Pons (tissue), 1 donor: ENCODE results near the gene RFNG.

Experiments used
- DNase-seq: peaks from one replicate; pipeline ENCODE4 v3.0.0-alpha.2; 2016; ENCODE audit warnings: low spot score

RFNG gene

DNA sequence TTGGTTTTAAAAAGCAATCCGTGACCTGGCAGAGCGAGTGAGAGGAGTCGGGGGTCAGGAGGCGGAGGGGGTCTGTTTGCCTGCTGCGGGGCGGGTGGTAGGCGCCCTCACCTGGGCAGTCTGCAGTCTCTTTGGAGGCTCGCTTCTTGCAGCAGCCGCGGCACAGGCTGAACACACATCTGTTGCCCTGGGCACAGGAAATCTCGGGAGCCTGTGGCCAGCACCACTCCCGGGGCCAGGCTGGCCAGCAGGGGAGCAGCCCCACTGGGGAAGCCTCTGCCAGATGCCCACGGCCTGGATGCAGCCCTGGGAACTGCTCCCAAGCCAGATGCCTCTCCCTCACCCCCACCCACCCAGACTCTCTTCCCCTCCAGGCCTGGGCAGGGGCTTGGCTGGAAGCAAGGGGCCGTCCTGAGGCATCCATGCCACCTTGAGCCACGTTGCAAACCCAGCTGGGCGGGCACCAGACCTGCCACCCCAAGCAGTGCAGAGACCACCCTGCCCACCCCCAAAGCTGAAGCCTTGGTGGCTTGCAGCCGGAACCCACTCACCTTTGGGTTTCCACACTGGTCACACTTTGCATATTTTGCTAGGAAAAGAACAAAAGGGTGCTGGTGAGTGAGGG is 6.7 kb upstream of the RFNG start:
- DNase-seq: no peak

DNA sequence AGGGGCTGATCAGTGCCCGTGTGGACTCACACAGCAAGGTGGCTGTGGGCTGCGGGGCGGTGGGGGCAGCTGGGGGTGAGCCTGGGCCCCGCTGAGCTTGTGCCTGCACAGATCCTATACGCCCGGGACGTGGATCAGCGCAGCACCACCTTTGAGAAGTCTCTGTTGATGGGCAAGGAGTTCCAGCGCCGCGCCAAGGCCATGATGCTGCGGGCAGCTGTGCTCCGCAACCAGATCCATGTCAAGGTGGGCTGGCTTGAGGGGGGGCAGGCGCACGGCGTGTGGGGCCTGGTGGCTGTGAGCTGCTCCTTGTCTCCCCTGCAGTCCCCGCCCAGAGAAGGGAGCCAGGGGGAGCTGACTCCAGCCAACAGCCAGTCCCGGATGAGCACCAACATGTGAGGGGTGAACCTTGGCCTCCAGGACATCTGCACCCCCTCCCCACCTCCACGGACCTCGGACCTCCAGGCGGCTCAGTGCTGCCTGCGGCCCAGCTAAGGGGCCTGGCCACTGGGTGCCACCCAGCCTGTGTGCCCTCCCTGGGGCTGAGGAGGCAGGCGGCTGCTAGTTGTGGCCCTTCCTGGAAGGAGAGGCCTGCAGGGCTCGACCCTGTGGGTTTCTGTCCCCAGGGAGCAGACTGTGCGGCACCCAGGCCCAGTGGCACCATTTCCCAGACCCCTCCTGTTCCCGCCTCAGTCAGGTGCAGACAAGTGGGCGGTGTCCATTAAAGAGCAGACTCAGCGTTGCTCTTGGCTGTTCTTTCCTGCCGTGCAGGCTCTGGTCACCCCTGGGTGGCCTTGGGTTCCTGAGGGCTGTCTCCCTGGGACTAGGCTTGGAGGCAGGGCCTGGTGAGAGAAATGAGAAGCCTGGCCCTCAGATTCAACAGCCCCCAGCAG is 5.4 kb upstream of the RFNG start:
- no peak for DNase-seq

DNA sequence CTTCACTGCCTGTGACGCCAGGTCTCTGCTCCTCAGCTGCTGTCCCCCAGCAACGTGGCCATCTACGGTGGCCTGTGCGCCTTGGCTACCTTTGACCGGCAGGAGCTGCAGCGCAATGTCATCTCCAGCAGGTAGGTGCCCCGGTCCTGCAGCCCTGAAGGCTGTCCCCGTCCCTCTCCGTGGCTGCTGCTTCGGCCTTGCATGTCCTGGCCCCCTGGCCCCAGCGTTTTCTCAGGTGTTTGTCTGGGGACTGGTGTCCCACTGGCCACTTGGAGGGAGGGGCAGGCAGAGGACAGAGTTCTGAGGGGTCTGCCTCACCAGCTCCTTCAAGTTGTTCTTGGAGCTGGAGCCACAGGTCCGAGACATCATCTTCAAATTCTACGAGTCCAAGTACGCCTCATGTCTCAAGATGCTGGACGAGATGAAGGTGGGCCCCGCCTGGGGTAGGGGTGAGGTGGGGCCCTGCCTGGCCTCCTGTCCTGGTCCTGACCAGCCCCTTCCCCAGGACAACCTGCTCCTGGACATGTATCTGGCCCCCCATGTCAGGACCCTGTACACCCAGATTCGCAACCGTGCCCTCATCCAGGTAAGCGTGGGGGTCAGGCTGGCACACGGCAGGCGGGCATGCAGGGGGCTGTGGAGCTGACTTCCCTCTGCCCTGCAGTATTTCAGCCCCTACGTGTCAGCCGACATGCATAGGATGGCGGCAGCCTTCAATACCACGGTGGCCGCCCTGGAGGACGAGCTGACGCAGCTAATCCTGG is 4.5 kb upstream of the RFNG start:
- DNase-seq: no peak

DNA sequence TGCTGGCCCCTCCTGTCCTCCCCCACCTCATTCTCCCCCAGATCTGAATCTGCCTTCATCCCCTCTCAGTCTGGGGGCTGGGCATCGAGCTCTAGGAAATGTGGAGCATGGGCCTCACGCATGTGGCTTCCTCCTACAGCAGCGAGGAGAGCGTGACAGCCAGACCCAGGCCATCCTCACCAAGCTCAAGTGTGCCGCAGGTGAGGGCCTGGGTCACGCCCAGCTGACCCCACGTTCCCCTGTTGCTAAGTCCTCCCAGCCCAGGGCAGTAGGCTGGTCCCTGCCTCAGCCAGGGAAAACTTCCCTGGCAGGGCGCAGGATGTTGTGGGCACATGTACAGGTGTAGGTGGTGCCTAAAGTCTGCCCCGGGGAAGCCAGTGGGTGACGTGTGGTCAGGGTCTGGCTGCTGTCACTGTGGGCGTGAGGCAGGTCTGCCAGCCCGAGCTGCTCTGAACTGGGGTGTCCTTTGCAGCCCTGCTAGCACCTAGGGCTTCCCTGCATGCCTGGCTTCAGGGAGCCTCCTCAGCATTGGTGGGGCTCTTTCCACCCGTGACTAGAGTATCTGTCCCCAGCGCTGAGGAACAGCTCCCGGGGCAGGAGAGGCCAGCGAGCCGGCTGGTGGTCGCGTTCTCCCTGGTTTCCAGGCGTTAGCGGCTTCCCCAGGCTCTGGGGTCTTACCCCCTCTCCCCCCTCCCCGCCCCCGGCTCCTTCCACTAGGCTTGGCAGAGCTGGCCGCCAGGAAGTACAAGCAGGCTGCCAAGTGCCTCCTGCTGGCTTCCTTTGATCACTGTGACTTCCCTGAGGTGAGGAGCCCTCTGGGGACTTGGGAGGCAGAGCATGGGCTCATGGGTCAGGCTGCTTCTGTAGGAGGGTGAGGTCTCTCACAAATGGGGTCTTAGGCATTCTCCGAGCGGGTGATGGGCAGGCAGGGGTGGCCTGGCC is 3.7 kb upstream of the RFNG start:
- no peak for DNase-seq

DNA sequence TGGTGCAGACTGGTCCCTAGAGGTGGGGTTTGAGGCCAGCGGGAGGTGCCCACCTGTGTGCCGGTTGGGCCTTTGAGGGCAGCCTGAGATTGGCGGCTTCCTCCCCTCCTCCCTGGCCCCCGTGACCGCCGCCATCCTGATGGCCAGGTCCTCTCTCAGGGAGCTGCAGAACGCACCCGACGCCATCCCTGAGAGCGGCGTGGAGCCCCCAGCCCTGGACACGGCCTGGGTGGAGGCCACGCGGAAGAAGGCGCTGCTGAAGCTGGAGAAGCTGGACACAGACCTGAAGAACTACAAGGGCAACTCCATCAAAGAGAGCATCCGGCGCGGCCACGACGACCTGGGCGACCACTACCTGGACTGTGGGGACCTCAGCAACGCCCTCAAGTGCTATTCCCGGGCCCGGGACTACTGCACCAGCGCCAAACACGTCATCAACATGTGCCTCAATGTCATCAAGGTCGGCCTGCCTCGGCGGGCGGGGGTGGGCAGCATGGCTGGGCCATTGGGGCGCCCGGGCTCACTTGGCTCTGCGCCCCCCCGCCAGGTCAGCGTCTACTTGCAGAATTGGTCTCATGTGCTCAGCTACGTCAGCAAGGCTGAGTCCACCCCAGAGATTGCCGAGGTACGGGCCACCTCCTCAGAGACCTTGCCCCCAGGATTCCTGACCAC is 2.9 kb upstream of the RFNG start:
- no peak for DNase-seq

DNA sequence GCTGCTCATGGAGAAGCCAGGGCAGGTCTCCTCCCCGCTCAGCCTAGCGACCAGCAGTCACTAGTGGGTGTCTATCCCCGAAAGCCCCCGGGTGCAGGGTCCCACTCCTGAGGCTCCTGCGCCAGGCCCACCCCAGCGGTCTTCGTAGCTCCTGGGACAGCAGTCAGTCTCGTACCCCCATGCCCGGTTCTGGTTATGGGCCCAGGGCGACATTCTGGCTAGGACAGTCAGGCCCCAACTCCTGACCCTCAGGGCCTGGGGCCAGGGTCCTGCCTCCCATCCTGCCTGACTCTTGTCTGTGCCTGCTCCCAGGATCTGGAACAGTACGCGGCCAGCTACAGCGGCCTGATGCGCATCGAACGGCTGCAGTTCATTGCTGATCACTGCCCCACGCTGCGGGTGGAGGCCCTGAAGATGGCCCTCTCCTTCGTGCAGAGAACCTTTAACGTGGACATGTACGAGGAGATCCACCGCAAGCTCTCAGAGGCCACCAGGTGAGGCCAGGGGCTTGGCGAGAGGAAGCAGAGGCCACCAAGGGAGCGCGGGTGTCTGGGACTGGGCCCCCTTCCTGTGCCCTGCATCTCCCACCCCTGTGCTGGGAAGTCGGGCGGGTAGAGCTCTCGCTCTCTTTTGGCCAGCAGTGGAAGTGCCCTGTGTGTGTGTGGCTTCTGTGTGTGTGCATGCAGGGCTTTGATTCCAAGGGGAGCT is 2.1 kb upstream of the RFNG start:
- no peak for DNase-seq

DNA sequence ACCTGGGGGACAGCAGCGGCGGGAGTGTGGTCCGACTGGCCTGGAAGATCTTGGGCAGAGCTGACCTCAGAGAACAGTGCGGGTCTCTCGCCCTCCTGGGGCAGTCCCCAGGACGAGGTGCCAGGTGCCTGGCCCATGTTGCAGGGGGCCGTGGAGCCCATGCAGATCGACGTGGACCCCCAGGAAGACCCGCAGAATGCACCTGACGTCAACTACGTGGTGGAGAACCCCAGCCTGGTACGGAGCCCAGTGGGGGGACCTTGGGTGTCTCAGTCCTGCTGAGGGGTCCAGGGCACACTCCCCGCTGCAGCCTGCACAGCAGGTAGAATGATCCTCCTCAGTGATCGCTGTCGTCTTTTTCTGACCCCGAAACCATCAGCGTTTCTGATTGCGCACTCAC is 1.5 kb upstream of the RFNG start:
- no peak for DNase-seq

DNA sequence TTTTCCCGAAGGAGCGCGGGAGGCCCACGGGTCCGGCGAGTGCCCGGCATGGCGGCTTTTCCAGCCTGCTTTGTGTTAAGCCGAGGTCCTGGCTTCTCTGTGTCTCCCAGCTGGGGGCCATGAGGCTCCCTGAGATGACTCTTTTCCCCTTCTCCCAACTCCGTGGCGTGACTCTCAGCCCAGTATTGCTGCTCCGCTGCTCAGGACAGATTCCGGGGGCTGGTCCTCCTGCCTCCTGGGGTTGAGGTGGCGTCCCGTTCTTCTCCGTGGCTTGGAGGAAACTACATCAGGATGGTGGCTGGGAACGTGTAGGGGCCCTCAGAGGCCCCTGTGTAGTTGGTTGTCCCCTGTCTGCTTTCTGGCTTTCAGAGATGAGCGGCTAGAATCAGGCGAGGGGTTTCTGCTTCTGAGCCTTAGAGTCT is 1.0 kb upstream of the RFNG start:
- DNase-seq: no peak

DNA sequence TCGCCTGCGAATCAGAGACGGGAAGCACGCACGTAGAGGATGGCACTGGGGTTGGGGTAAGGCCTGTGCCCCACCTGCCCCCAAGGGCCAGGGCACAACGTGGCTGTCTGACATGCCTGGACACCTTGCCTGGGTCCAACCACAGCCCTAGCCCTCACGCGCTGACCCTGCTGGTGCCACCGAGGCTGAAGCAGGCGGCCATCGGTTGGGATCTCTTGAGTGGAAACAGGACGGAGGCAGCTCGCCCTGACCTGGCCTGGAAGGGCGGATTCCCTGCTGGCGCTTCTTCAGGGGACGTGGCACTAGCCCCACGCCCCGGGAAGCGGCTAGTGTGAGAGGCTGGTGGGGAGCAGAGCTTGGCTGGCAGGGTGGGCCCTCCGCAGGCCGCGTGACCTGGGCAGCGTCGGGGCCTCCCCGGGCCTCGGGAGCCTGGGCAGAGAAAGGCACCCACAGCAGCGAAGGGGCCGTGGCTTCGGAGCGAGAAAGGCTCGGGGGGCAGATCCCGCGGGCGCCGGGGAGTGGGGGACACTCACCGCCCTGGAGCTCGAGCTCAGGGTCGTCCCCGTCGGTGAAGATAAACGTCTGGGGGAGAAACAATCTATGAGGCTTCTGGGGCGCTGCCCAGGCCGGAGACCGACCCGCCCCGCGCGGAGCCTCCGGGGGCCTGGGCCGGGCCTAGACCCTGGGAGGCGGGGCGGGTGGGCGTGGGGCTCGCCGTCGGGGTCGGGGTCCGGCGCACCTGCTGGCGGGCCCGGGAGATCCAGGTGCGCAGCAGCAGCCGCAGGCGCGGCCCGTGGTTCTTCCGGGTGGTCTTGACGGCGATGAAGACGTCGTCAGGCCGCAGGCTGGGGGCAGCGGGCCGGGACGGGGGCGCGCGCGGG is 610 bp downstream of the RFNG start:
- no peak for DNase-seq

DNA sequence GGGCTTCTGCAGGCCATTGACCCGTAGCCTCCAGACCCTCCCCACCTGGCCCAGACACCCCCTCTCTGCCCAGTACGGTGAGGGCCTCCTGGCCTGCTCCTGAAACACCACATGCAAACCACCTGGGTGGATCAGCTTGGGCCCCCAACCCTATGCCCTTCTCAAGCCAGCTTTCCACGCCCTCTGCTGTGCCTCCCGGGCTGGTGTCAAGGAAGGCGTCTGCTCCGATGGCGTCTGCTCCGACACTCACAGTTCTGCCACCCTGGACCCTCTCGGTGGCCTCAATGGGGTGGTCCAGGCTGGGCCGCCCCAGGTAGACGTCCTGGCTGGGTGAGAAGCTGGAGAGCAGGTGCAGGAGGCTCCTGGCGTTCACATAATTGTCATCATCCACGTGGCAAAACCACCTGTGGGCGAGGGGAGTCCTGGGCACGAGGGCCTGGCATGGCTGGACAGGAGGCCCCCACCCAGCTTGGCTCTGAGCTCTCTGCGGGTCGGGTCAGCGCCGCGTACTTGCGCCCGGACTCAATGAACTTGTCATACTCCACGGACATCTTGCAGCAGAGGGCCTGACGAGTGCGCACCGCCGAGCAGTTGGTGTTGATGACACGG is 1.4 kb downstream of the RFNG start:
- DNase-seq: no peak

DNA sequence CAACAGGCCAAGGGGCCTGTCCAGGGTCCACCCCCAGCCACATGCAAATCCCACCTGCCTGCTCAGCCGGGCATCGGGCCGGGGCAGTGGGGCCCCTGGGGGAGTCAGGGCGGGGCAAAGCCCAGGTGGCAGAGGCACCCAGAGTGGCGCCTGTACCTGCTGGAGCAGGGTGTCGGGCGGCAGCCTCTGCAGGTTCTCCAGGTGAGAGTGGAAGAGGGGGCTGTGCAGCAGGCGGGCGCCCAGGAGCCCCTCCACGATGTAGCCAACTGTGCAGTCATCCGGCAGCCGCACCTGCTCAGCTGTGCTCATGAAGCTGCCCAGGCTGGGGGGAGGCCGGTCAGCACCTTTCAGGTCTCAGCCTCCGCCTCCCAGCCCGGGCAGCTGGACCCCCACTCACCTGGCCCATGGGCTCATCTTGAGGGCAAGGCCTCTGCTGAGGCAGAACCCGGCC is 2.1 kb downstream of the RFNG start:
- DNase-seq: no peak

DNA sequence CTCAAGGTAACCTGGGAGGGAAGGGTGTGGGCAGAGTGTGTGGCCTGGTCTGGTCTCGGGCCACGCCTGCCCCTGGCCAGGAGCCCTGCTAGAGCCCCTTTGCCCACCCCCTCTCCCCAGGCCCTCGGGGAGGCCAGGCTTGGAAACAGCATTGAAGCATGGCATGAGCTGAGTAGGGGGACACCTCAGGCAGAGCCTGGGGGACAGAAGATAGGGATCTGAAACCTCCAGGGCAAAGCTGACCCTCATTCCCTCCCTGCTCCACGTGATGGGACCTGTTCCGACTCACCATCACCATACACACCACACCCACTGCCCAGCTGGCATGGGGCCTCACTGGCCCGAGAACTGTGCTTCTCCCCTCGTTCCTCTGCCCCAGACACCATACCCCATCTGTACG is 2.5 kb downstream of the RFNG start:
- DNase-seq: no peak

DNA sequence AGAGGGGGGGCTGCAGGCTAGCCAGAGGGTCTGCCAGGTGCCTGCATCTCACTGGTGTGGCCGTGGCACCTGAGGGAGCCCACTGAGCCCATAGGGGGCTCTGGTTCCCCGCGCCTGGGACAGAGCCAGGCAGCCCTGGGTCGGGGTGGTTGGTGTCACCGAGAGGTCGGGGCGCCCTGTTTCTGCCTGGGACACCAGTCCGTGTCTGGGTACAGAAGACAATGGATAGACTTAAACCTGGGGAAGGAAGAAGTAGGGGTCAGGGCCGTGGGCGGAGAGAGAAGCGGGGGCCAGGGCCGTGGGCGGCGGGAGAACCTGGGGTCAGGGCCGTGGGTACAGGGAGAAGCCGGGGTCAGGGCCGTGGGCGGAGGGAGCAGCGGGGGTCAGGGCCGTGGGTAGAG is 3.0 kb downstream of the RFNG start:
- no peak for DNase-seq

DNA sequence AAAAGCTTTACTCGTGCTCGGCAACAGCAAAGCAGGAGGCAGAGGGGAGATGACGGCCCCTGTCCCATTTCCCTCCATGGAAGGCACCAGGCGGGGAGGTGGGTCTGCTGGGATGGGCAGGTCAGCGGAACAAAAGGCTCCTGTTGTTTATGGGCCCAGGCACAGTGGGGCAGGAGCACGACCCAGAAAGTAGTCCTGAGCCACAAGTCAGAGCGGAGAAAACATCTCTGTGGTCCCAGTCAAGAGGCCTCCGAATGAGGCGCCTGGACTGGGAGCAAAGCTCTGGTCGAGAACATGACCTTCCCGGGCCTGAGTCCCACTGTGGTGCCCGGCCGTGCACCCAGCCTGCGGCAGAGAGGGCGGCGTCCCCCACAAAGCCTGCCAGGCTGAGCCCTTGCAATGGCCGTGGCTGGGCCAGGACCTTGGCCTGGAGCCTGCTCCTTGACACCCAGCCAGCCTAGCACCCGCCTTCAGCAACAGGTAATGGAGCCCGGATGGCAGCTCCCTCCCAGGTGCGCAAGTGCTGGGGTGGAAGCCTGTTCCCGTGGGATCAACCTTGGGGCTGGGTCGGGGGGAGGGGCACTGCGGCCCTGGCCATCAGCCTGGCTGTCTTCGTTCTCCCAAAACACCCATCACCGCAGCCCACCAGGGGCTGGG is 3.6 kb downstream of the RFNG start:
- DNase-seq: no peak

DNA sequence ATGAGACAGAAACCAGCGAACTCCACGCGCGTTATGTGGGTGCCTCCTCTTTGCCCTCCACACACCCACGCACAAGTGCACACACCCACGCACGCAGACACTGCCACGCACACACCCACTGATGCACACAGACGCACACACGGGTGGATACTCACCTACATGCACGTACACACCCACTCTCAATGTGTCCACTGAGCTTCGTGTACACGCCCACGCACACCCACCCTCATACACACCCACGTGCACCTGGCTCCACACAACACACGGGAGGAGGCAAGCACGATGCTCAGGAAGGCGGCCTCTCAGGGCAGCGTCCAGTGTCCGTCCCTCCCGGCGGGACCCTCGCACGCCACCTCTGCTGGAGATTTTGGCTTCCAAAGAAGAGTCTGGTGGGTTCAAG is 4.2 kb downstream of the RFNG start:
- no peak for DNase-seq

DNA sequence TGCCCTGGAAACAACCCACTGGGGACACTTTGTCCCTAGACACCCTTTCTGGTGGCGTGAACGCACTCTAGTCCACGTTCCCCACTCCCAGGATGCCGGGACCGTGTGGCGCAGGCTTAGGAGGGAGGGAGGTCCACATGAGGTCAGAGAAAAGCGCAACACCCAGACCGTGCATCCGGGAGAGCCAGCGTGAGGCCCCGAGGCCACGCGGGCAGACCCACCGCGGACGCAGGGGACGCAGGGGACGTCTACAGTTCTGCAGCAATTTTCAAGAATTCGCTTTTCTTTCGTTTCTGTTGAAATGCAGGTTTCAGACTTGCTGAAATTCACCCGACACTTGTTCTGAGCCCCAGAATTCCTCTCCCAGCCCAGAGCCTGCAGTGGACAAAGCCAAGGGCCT is 4.7 kb downstream of the RFNG start:
- DNase-seq: no peak

DNA sequence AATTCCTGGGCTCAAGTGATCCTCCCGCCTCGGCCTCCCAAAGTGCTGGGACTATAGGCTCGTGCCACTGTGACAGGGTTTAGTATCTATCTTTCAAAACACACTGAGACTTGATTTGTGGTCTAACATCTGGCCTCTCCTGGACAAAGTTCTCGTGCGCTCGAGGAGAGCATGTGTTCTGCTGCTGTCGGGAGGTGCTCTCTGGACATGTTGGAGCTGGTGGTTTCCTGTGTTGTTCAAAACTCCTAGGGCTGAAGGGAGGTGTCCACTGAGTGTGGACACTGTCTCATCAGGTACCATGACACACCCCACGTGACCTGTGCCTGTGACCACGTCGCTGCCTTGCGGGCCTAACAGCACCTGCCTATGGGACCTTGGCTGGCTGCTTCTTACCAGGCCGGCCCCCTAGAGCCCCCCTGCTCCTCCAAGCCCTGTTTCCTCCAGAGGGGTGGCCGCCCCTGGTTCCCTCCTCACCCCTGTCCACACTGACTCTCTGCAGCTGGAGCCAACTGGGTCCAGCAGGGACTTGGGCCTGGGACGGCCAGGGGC is 5.6 kb downstream of the RFNG start:
- DNase-seq: no peak

DNA sequence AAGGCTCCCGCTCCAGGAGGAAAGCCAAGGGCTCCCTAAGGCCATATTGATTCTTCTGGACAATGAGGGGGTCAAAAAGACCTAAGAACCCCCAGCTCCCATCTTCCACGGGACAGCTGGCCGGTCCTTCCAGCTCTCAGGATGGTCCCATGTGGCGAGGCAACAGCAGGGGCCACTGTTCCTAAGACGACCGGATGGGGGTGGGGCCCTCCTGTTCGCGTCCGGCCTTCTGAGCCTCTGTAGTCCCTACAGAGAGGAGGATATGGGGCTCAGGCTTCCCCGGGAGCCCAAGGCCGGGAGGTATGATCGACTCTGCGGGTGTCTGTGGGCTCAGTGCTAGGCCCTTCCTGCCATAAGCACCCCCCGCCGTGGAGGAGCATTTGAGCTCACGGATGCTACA is 8.1 kb downstream of the RFNG start:
- no peak for DNase-seq
